Right lobe of liver (tissue), 6 donors: ENCODE measurements around the gene FILIP1L. TPM values are rescaled to one million over a fixed set of nuclear protein-coding genes. Genes with fewer than 3 reads are reported as not detected.

Experiments
- ATAC-seq, 4 donors: fragments of 200-7000 bp; cut with Tn5 transposase; one replicate each; pipeline ENCODE4 v1.9.1; 2020; ENCODE audit warnings: mild to moderate bottlenecking in 4 of 4, moderate library complexity in 4 of 4
- DNase-seq, 3 donors: peaks; one replicate each; pipeline ENCODE4 v3.0.0-alpha.2; 2020
- H3K27ac ChIP-seq, 3 donors: fragments of 200-600 bp; one replicate each; pipeline ENCODE4 v1.8.0; 2022
- H3K27me3 ChIP-seq, 2 donors: fragments of 200-600 bp; one replicate each; pipeline ENCODE4 v1.8.0; 2022
- H3K36me3 ChIP-seq, 4 donors: fragments of 200-600 bp; sonication (generic) in 1 of 4; one replicate each; pipeline versions ENCODE4 v1.5.1 to v1.8.0; 2017 to 2022; ENCODE audit warnings: control low read depth in 1 of 4
- H3K4me1 ChIP-seq, 4 donors: fragments of 200-600 bp; sonication (generic) in 1 of 4; one replicate each; pipeline versions ENCODE4 v1.5.1 to v1.8.0; 2017 to 2022; ENCODE audit warnings: control low read depth in 1 of 4
- H3K4me3 ChIP-seq, 3 donors: fragments of 200-600 bp; one replicate each; pipeline ENCODE4 v1.8.0; 2022
- H3K9me3 ChIP-seq, 4 donors: fragments of 200-600 bp; sonication (generic) in 1 of 4; one replicate each; pipeline versions ENCODE4 v1.5.1 to v1.8.0; 2017 to 2022; ENCODE audit warnings: control low read depth in 1 of 4
- CTCF ChIP-seq, 4 donors: fragments of 200-600 bp in 3 of 4; fragments of 450-650 bp in 1 of 4; IDR thresholded peaks; one replicate each; pipeline versions ENCODE4 v1.5.1 to v1.8.0; 2016 to 2022; ENCODE audit warnings: antibody characterized with exemption in 4 of 4, mild to moderate bottlenecking in 2 of 4
- POLR2A ChIP-seq: fragments of 450-650 bp; IDR thresholded peaks from one replicate; pipeline ENCODE4 v1.6.1; 2017; ENCODE audit warnings: antibody characterized with exemption, mild to moderate bottlenecking
- WGBS: methylation state at CpG from one replicate; pipeline ENCODE4 v1.1.6; 2018; ENCODE audit warnings: low coverage, low lambda C conversion rate; ENCODE audit not compliant: insufficient coverage; ENCODE audit errors: missing lambda C conversion rate; 5-methylcytosine and 5-hydroxymethylcytosine counted together
- intact Hi-C, 2 donors: fragments of 100-400 bp; cut with DNase I; formaldehyde crosslinking; loops; one replicate each; pipeline versions ENCODE4 v1.11.2 to v1.14.1; 2022
- total RNA-seq, 6 experiments: library from RNA; depleted of rRNA in 2 of 6; stranded (reverse); fragments of >200 nt in 2 of 6; fragmentation: NEBNext Ultra II Directional in 3 of 6; extraction: Animal tissue kit (Norgen Biotek cat#: 25700) in 3 of 6; gene quantifications; one replicate each; pipeline versions ENCODE4 v1.1.0 to v1.2.4, GENCODE V29; 2016 to 2023
- donor health status: DM: no; HTN: yes; CAD: no.
- donor health status: DM: no; HTN: no; CAD: no.
- donor health status: DM: no; HTN: no; CAD: no.
- donor health status: DM: no; HTN: yes; CAD: no.
- donor health status: DM: no; HTN: yes; CAD: no.

FILIP1L gene
- total RNA-seq, 6 experiments from 2014 or later: 0.97 to 10.8 (median 3.6) TPM

- Histone ChIP-seq H3K4me1 (no peaks in the 10 kb centered on the region), H3K9me3 (no peaks in the 10 kb centered on the region), H3K27ac (no peak overlapping the region), H3K27me3 (no peaks in the 10 kb centered on the region), H3K4me3 (no peak overlapping the region), H3K36me3 (no peaks in the 10 kb centered on the region)
- no peak for ATAC-seq
- intact Hi-C loops: no loop called here
- TF ChIP-seq POLR2A: no peak
- TF ChIP-seq CTCF (IDR thresholded peaks at IDR 0.05): no peak
- 97% methylated on average over 3 of the region's 3 CpGs for WGBS
- DNase-seq: no peak
These were observed 84.0 kb downstream of the FILIP1L start for GRCh38 chr3:100030346-100030745.

GRCh38 chr3:100029689-100030088 is 84.6 kb downstream of the FILIP1L start:
- 86% methylated on average over 2 of the region's 2 CpGs for WGBS

GRCh38 chr3:100029052-100029451 is 85.2 kb downstream of the FILIP1L start:
- H3K27ac ChIP-seq: no peak overlapping the region
- H3K4me1 ChIP-seq: peaks cover 0 to 8% (median 0%) of the 10 kb centered on the region in 4 donors
- DNase-seq: no peak
- H3K36me3 ChIP-seq: no peaks in the 10 kb centered on the region
- intact Hi-C loops: no loop called here
- TF ChIP-seq POLR2A: no peak
- no peak for TF ChIP-seq CTCF (IDR thresholded peaks at IDR 0.05)
- 94% methylated on average over 1 of the region's 1 CpG for WGBS
- H3K9me3 ChIP-seq: no peaks in the 10 kb centered on the region
- no peak overlapping the region for H3K4me3 ChIP-seq
- no peaks in the 10 kb centered on the region for H3K27me3 ChIP-seq
- ATAC-seq: no peak

More at GRCh38 chr3:100029689-100030088, 84.6 kb downstream of the FILIP1L start:
- H3K27ac ChIP-seq: no peak overlapping the region
- H3K27me3 ChIP-seq: no peaks in the 10 kb centered on the region
- intact Hi-C loops: no loop called here
- H3K4me3 ChIP-seq: no peak overlapping the region
- TF ChIP-seq CTCF (IDR thresholded peaks at IDR 0.05): no peak
- no peak for TF ChIP-seq POLR2A
- DNase-seq: no peak
- H3K36me3 ChIP-seq: no peaks in the 10 kb centered on the region
- ATAC-seq: no peak
- H3K4me1 ChIP-seq: peaks cover 0 to 3% (median 0%) of the 10 kb centered on the region in 4 donors
- H3K9me3 ChIP-seq: no peaks in the 10 kb centered on the region

GRCh38 chr3:100027321-100027720 is 87.0 kb downstream of the FILIP1L start:
- ATAC-seq (no peak), DNase-seq (no peak)
- H3K27me3 ChIP-seq: no peaks in the 10 kb centered on the region
- H3K9me3 ChIP-seq: no peaks in the 10 kb centered on the region
- peaks cover 0 to 8% (median 0%) of the 10 kb centered on the region in 4 donors for H3K4me1 ChIP-seq
- H3K4me3 ChIP-seq: no peak overlapping the region
- no peak overlapping the region for H3K27ac ChIP-seq
- H3K36me3 ChIP-seq: no peaks in the 10 kb centered on the region
- intact Hi-C loops: no loop called here
- WGBS: 54% methylated on average over 1 of the region's 1 CpG
- TF ChIP-seq POLR2A (no peak), CTCF (IDR thresholded peaks at IDR 0.05) (no peak)
